Left ventricle myocardium inferior (tissue), 1 donor: ENCODE measurements around the gene MAP2K1. TPM values are rescaled to one million over a fixed set of nuclear protein-coding genes. Genes with fewer than 3 reads are reported as not detected.
A peak's percentile ranks its signal among the peaks of the same experiment; 100 is the strongest.

ENCODE experiments used
- DNase-seq: peaks from one replicate; pipeline ENCODE4 v3.0.0-alpha.2; 2020
- H3K27ac ChIP-seq: fragments of 200-600 bp; replicated peaks from 2 replicates; pipeline ENCODE4 v1.8.0; 2021
- H3K27me3 ChIP-seq: fragments of 200-600 bp; 2 replicates; pipeline ENCODE4 v1.8.0; 2021; ENCODE audit warnings: low read depth
- H3K36me3 ChIP-seq: fragments of 200-600 bp; 2 replicates; pipeline ENCODE4 v1.8.0; 2021
- H3K4me1 ChIP-seq: fragments of 200-600 bp; 2 replicates; pipeline ENCODE4 v1.8.0; 2021
- H3K4me3 ChIP-seq: fragments of 200-600 bp; 2 replicates; pipeline ENCODE4 v1.8.0; 2021; ENCODE audit warnings: mild to moderate bottlenecking, moderate library complexity
- H3K9me3 ChIP-seq: fragments of 200-600 bp; replicated peaks from 2 replicates; pipeline ENCODE4 v1.8.0; 2021
- CTCF ChIP-seq: fragments of 200-600 bp; IDR thresholded peaks from 2 replicates; pipeline ENCODE4 v1.8.0; 2021; ENCODE audit warnings: antibody characterized with exemption, mild to moderate bottlenecking, borderline replicate concordance
- intact Hi-C: fragments of 100-400 bp; cut with micrococcal nuclease; formaldehyde crosslinking; loops from one replicate; pipeline ENCODE4 v1.11.0; 2022
- total RNA-seq: library from RNA; stranded (reverse); fragmentation: NEBNext Ultra II Directional; extraction: Animal tissue kit (Norgen Biotek cat#: 25700); gene quantifications from one replicate; pipeline ENCODE4 v1.2.1, GENCODE V29; 2021
- donor health status: DM: no; HTN: yes; CAD: no; lungs with severe emphysema.

Gene MAP2K1
- total RNA-seq, 1 donor from 2014 or later, result 44.9 TPM

GRCh38 chr15:66401130-66402021 lies 14.7 kb downstream of the MAP2K1 start:
- peaks cover 9% of the 10 kb centered on the region for H3K36me3 ChIP-seq
- H3K27me3 ChIP-seq, result no peaks in the 10 kb centered on the region
- intact Hi-C loops, result no loop called here
- H3K4me3 ChIP-seq, result no peak overlapping the region
- peaks cover 36% of the 10 kb centered on the region for H3K4me1 ChIP-seq
- no peak overlapping the region for H3K27ac ChIP-seq
- no peak for TF ChIP-seq CTCF
- no peaks in the 10 kb centered on the region for H3K9me3 ChIP-seq
- DNase-seq, result no peak

- peaks cover 42% of the 10 kb centered on the region for H3K4me1 ChIP-seq
Observed at GRCh38 chr15:66402761-66403284, 16.1 kb downstream of the MAP2K1 start.

GRCh38 chr15:66403323-66403722 lies 16.6 kb downstream of the MAP2K1 start:
- no peak overlapping the region for H3K27ac ChIP-seq
- H3K27me3 ChIP-seq, result no peaks in the 10 kb centered on the region
- DNase-seq, result no peak
- H3K9me3 ChIP-seq, result no peaks in the 10 kb centered on the region
- peaks cover 7% of the 10 kb centered on the region for H3K36me3 ChIP-seq
- H3K4me1 ChIP-seq, result peaks cover 42% of the 10 kb centered on the region
- intact Hi-C loops, result no loop called here
- no peak overlapping the region for H3K4me3 ChIP-seq
- no peak for TF ChIP-seq CTCF

More at GRCh38 chr15:66402761-66403284, 16.1 kb downstream of the MAP2K1 start:
- H3K4me3 ChIP-seq, result no peak overlapping the region
- H3K27ac ChIP-seq, result no peak overlapping the region
- no peak for DNase-seq
- no peak for TF ChIP-seq CTCF
- intact Hi-C loops, result no loop called here
- H3K36me3 ChIP-seq, result peaks cover 7% of the 10 kb centered on the region
- no peaks in the 10 kb centered on the region for H3K9me3 ChIP-seq
- no peaks in the 10 kb centered on the region for H3K27me3 ChIP-seq

- H3K27me3 ChIP-seq, result no peaks in the 10 kb centered on the region
- H3K36me3 ChIP-seq, result peaks cover 6% of the 10 kb centered on the region
- peaks cover 47% of the 10 kb centered on the region for H3K4me1 ChIP-seq
- TF ChIP-seq CTCF, result no peak
- no peak overlapping the region for H3K4me3 ChIP-seq
- no peaks in the 10 kb centered on the region for H3K9me3 ChIP-seq
- intact Hi-C loops, result no loop called here
- no peak for DNase-seq
- peak overlapping the region; percentile 75 for H3K27ac ChIP-seq
Observed at GRCh38 chr15:66404122-66404521, 17.4 kb downstream of the MAP2K1 start.

GRCh38 chr15:66404532-66404931 lies 17.8 kb downstream of the MAP2K1 start:
- DNase-seq, result no peak
- H3K27me3 ChIP-seq, result no peaks in the 10 kb centered on the region
- peak overlapping the region; percentile 75 for H3K27ac ChIP-seq
- intact Hi-C loops, result no loop called here
- no peaks in the 10 kb centered on the region for H3K9me3 ChIP-seq
- peaks cover 51% of the 10 kb centered on the region for H3K4me1 ChIP-seq
- peak; percentile 24 for TF ChIP-seq CTCF
- H3K4me3 ChIP-seq, result no peak overlapping the region
- H3K36me3 ChIP-seq, result peaks cover 2% of the 10 kb centered on the region
